Mesenchymal stem cell (in vitro differentiated cells and primary cell): ENCODE measurements around the gene HSD17B4.
A peak's percentile ranks its signal among the peaks of the same experiment; 100 is the strongest.
"Not testable (repeated sequence)": the region's sequence is repeated elsewhere in the genome, so short reads cannot be mapped to it uniquely, and the experiment has no call there.

ENCODE experiments used
- DNase-seq: peaks from one replicate; pipeline ENCODE4 v3.0.0-alpha.2; 2013
- H2AFZ ChIP-seq: one replicate; pipeline ENCODE4 v1.6.1; 2013; ENCODE audit warnings: low read depth, mild to moderate bottlenecking, control low read depth, inconsistent platforms, low read length, moderate library complexity
- H2AK5ac ChIP-seq: 2 replicates; pipeline ENCODE4 v1.6.1; 2013; ENCODE audit warnings: low read length, moderate library complexity, mild to moderate bottlenecking, inconsistent platforms; ENCODE audit not compliant: severe bottlenecking
- H2BK120ac ChIP-seq: one replicate; pipeline ENCODE4 v1.6.1; 2013; ENCODE audit warnings: low read depth, mild to moderate bottlenecking, inconsistent platforms, low read length, moderate library complexity
- H2BK12ac ChIP-seq, 2 experiments: one replicate each; pipeline ENCODE4 v1.6.1; 2013; ENCODE audit warnings: inconsistent platforms in 2 of 2, low read length in 2 of 2, mild to moderate bottlenecking in 2 of 2, moderate library complexity in 2 of 2, control low read depth in 1 of 2
- H2BK15ac ChIP-seq: one replicate; pipeline ENCODE4 v1.6.1; 2013; ENCODE audit warnings: mild to moderate bottlenecking, low read depth, inconsistent platforms; ENCODE audit not compliant: poor library complexity, severe bottlenecking
- H2BK5ac ChIP-seq: 2 replicates; pipeline ENCODE4 v1.6.1; 2013; ENCODE audit warnings: low read depth, mild to moderate bottlenecking, low read length, control low read depth, inconsistent platforms; ENCODE audit not compliant: poor library complexity, severe bottlenecking
- H3K14ac ChIP-seq, 2 experiments: one replicate each; pipeline ENCODE4 v1.6.1; 2013; ENCODE audit warnings: inconsistent platforms in 2 of 2, low read length in 2 of 2, control low read depth in 1 of 2, mild to moderate bottlenecking in 1 of 2, moderate library complexity in 1 of 2
- H3K18ac ChIP-seq, 2 experiments: one replicate each; pipeline ENCODE4 v1.6.1; 2013; ENCODE audit warnings: inconsistent platforms in 2 of 2, low read length in 2 of 2, control low read depth in 1 of 2, low read depth in 1 of 2, mild to moderate bottlenecking in 1 of 2
- H3K23ac ChIP-seq, 2 experiments: one replicate each; pipeline ENCODE4 v1.6.1; 2013; ENCODE audit warnings: inconsistent platforms in 2 of 2, low read length in 2 of 2, mild to moderate bottlenecking in 2 of 2, moderate library complexity in 2 of 2, control low read depth in 1 of 2
- H3K27ac ChIP-seq: 2 replicates; pipeline ENCODE4 v1.5.1; 2013; ENCODE audit warnings: mild to moderate bottlenecking, moderate library complexity, low read length, control low read depth, inconsistent platforms; ENCODE audit not compliant: poor library complexity, severe bottlenecking
- H3K27me3 ChIP-seq, 2 experiments: 2 replicates each; pipeline versions ENCODE4 v1.6.1 to v1.7.0; 2013; ENCODE audit warnings: low read length in 2 of 2, mild to moderate bottlenecking in 2 of 2, moderate library complexity in 2 of 2, control low read depth in 1 of 2, inconsistent platforms in 1 of 2; ENCODE audit not compliant: control insufficient read depth in 1 of 2, insufficient read depth in 1 of 2
- H3K36me3 ChIP-seq, 2 experiments: 2 replicates each; pipeline versions ENCODE4 v1.6.1 to v1.7.0; 2013; ENCODE audit warnings: low read length in 2 of 2, control low read depth in 1 of 2, inconsistent platforms in 1 of 2, low read depth in 1 of 2, mild to moderate bottlenecking in 1 of 2; ENCODE audit not compliant: insufficient read depth in 2 of 2, control insufficient read depth in 1 of 2
- H3K4ac ChIP-seq, 2 experiments: one replicate each; pipeline ENCODE4 v1.6.1; 2013; ENCODE audit warnings: inconsistent platforms in 2 of 2, low read length in 2 of 2, mild to moderate bottlenecking in 2 of 2, moderate library complexity in 2 of 2, control low read depth in 1 of 2, low read depth in 1 of 2
- H3K4me1 ChIP-seq: 2 replicates; pipeline ENCODE4 v1.6.1; 2013; ENCODE audit warnings: low read depth, low read length, control low read depth; ENCODE audit not compliant: control insufficient read depth, insufficient read depth
- H3K4me2 ChIP-seq: 2 replicates; pipeline ENCODE4 v1.6.1; 2013; ENCODE audit warnings: low read length, mild to moderate bottlenecking, inconsistent platforms; ENCODE audit not compliant: poor library complexity, severe bottlenecking
- H3K4me3 ChIP-seq, 2 experiments: 2 replicates each; pipeline versions ENCODE4 v1.5.1 to v1.7.0; 2013; ENCODE audit warnings: low read length in 2 of 2, mild to moderate bottlenecking in 2 of 2, control low read depth in 1 of 2, low read depth in 1 of 2; ENCODE audit not compliant: insufficient read depth in 1 of 2
- H3K79me1 ChIP-seq: replicated peaks from 2 replicates; pipeline ENCODE4 v1.6.1; 2013; ENCODE audit warnings: mild to moderate bottlenecking, control low read depth, low read length, inconsistent platforms; ENCODE audit not compliant: poor library complexity, severe bottlenecking
- H3K9ac ChIP-seq: 2 replicates; pipeline ENCODE4 v1.7.0; 2013; ENCODE audit warnings: mild to moderate bottlenecking, low read length, moderate library complexity
- H3K9me3 ChIP-seq: 2 replicates; pipeline ENCODE4 v1.7.0; 2013; ENCODE audit warnings: mild to moderate bottlenecking, low read length; ENCODE audit not compliant: control insufficient read depth
- H4K8ac ChIP-seq: one replicate; pipeline ENCODE4 v1.6.1; 2013; ENCODE audit warnings: inconsistent platforms, mild to moderate bottlenecking, low read length, moderate library complexity
- H4K91ac ChIP-seq: one replicate; pipeline ENCODE4 v1.6.1; 2013; ENCODE audit warnings: mild to moderate bottlenecking, low read length, inconsistent platforms
- WGBS: methylation state at CpG from one replicate; pipeline ENCODE4 v1.1.7; 2013; ENCODE audit warnings: mixed read lengths; 5-methylcytosine and 5-hydroxymethylcytosine counted together

HSD17B4 gene

DNA sequence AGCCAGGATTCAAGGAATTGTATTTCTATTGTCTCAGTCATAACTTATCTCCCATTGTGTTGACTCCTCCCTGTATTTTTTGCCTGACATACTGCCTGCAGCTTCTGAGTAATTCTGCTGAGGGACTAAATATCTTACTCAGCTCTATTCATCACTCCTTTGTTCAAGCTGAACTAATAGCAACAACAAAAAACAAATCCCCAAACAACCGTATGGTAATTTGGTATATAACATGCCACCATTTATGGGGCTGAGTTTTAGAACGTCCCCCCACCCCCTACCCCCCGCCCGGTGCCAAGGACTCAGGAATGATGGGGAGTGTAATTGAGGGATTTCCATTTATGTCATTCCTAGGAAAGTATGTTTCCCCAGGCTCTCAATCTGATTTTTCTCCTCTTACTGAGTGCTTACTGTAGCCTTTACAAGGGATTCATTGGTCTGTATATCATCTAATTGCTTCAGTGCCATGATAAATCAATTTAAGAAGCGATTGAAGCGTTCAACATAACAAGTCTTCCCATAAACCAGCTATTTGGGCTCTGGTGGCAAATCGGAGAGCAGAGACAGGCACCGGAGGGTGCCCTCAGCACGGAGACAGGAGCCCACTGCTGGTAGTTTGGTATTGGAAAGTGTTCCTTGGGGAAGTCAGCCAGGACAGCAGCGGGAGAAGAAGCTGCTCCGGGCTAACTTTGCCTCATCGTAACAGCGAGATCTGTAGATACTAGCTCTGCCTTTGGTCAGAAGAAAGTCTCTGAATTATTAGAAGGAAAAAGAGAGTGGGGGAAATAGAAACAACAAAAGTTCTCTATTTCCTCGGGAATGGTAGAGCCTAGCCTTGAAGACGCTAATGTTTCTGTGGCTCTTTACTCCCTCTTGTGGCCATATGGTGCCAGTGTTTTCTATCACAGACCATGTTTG lies 40.7 kb upstream of the HSD17B4 start:
- Histone ChIP-seq H3K4me3 (peak overlapping the region; percentile 37 to 86), H3K4me2 (peak overlapping the region; percentile 54), H2BK15ac (no peak overlapping the region), H3K79me1 (no peaks in the 10 kb centered on the region), H2BK12ac (peak overlapping the region in 1 of 2 experiments; percentile 83), H3K9me3 (no peaks in the 10 kb centered on the region), H3K36me3 (no peaks in the 10 kb centered on the region), H4K91ac (no peak overlapping the region), H2BK120ac (no peak overlapping the region), H3K9ac (peak overlapping the region; percentile 99), H3K27ac (peak overlapping the region; percentile 87), H3K14ac (no peak overlapping the region), H3K4ac (no peak overlapping the region), H3K4me1 (peaks cover 4% of the 10 kb centered on the region), H2AFZ (peak overlapping the region; percentile 15), H3K23ac (no peak overlapping the region), H4K8ac (no peak overlapping the region), H3K27me3 (no peaks in the 10 kb centered on the region), H2BK5ac (peak overlapping the region; percentile 75), H3K18ac (peak overlapping the region in 1 of 2 experiments; percentile 72), H2AK5ac (no peak overlapping the region)
- peak; percentile 85 for DNase-seq
- WGBS, result 0% methylated on average over 11 of the region's 15 CpGs

DNA sequence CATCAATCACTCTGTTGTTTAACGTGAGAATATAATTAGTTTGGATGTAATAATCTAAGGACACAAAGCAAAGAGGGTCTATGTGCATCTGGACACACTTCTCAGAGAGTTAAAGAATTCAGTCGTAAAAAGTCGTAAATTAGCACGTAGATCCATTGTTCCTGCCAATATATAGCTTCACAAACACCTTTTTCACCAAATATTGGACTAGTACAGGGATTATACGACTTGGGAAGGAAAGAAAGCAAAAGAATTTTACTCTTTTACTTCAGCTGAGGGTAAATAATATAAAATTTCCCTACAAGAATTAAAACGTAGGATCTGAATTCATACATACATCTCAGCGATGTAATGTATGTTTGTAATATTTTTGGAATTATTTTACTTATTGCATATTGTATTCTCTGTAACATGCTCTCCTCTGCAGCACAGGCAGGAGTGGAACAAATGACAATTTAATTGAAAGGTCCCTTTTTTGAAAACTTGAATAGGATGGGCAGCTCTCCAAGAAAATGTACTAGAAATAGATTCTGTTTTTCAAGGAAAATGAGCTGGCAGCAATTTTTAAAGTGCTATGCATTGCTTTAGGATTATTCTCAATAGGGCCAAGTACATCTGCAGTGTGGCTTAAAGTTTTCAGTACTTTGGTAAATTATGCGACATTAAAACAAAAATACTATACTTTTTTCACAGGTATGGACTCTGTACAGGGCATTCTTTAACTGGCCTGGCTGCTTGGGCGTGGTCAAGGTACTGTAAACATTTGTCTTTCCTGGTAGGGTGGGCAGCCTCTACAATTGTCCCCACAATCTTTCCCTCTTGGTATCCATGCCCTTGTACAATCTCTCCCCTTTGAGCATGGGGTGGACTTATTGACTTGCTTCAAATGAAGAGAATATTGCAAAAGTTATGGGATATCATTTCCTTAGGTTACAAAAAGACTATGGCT lies 39.7 kb upstream of the HSD17B4 start:
- no peak overlapping the region for H4K8ac ChIP-seq
- no peak overlapping the region for H2BK12ac ChIP-seq
- WGBS, result 100% methylated on average over 1 of the region's 9 CpGs
- H3K4me1 ChIP-seq, result peaks cover 4% of the 10 kb centered on the region
- no peak overlapping the region for H2AK5ac ChIP-seq
- H2BK15ac ChIP-seq, result no peak overlapping the region
- no peaks in the 10 kb centered on the region for H3K27me3 ChIP-seq
- peak overlapping the region in 1 of 2 experiments; percentile 86 for H3K4me3 ChIP-seq
- H2BK120ac ChIP-seq, result no peak overlapping the region
- H3K27ac ChIP-seq, result no peak overlapping the region
- no peak for DNase-seq
- H2BK5ac ChIP-seq, result no peak overlapping the region
- no peak overlapping the region for H3K14ac ChIP-seq
- no peak overlapping the region for H3K23ac ChIP-seq
- H3K4me2 ChIP-seq, result no peak overlapping the region
- H4K91ac ChIP-seq, result no peak overlapping the region
- H3K4ac ChIP-seq, result no peak overlapping the region
- peak overlapping the region; percentile 99 for H3K9ac ChIP-seq
- H3K36me3 ChIP-seq, result no peaks in the 10 kb centered on the region
- no peak overlapping the region for H2AFZ ChIP-seq
- H3K79me1 ChIP-seq, result no peaks in the 10 kb centered on the region
- H3K18ac ChIP-seq, result no peak overlapping the region
- no peaks in the 10 kb centered on the region for H3K9me3 ChIP-seq

DNA sequence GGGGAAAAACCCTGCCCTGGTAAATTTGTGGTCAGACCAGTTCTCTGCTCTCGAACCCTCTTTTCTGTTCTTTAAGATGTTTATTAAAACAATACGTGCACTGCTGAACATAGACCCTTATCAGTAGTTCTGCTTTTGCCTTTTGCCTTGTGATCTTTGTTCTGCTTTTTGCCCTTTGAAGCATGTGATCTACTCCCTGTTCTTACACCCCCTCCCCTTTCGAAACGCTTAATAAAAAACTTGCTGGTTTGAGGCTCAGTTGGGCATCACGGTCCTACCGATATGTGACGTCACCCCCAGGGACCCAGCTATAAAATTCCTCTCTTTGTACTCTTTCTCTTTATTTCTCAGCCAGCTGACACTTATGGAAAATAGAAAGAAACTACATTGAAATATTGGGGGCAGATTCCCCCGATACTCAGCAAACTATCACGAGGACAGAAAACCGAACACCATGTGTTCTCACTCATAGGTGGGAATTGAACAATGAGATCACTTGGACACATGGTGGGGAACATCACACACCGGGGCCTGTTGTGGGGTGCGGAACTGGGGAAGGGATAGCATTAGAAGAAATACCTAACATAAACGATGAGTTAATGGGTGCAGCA lies 38.1 kb upstream of the HSD17B4 start:
- H3K79me1 ChIP-seq, H3K27ac ChIP-seq, H3K4ac ChIP-seq, H3K14ac ChIP-seq, H4K8ac ChIP-seq, H2BK12ac ChIP-seq, H3K23ac ChIP-seq, H3K9me3 ChIP-seq, H2AK5ac ChIP-seq, H3K27me3 ChIP-seq, H3K9ac ChIP-seq, H3K4me1 ChIP-seq, H4K91ac ChIP-seq, H2BK15ac ChIP-seq, DNase-seq, H3K18ac ChIP-seq, H2BK5ac ChIP-seq, H3K36me3 ChIP-seq, H3K4me3 ChIP-seq, H2AFZ ChIP-seq, H2BK120ac ChIP-seq, H3K4me2 ChIP-seq: not testable (repeated sequence)
- 99% methylated on average over 13 of the region's 13 CpGs for whole genome bisulfite sequencing
